GM18858 (cell line): ENCODE data around the gene IL2RA.
"Not testable (repeated sequence)": the region's sequence is repeated elsewhere in the genome, so short reads cannot be mapped to it uniquely, and the experiment has no call there.

ENCODE experiments used
- ATAC-seq: cut with Tn5 transposase; IDR thresholded peaks from one replicate; pipeline ENCODE4 v1.9.1; 2021; ENCODE audit not compliant: unreplicated experiment

IL2RA gene

DNA sequence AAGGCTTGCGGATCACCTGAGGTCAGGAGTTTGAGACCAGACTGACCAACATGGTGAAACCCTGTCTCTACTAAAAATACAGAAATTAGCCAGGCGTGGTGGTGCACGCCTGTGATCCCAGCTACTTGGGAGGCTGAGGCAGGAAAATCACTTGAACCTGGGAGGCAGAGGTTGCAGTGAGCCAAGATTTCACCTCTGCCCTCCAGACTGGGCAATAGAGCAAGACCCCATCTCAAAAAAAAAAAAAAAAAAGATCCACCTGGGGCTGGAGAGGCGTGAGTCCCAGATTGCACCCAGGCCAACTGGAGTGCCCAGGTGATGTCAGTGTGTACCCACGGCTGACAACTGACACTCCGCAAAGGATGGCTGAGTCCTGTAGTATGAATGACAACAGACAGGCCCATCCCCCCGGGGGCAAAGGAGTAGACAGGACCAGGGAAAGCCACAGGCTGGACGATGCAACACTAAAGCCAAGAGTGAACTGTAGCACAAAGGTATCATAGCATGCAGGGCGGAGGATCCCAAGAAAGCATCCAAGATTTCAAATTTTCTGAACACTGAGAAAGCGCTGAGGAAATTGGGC is 99.7 kb downstream of the IL2RA start:
- not testable (repeated sequence) for ATAC-seq

DNA sequence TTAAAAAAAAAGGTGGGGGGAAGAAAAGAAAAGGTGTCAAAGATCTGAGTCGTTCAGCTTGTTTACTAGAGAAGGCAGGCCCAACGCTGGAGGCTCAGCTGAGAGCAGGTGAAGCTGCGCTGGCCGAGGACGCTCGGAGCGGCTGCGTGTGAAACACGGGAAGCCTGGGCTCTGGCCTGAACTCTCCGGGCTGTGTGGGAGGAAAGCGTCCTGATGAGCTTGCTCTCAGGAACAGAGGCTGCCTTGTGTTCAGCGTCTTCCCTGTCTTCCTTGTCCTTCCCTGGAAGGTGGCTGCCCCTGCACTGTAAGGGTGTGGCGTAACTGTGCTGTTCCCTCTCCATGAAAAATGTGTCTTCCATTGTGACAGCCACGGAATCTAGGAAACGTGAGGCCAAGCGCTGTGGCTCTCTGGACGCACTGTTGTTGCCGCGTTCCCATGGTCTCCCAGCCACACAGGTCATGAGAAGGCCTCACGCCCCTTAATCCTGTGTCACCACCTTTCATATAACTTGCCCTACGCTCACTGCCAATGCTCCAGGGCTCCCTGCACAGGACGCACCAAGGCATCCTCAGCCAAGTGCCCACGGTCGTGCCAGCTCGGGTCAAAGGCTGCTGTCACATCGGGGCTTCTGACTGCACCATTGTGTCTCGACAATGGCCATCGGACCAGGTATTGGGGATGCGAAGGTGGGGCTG is 100.6 kb downstream of the IL2RA start:
- no peak for ATAC-seq

DNA sequence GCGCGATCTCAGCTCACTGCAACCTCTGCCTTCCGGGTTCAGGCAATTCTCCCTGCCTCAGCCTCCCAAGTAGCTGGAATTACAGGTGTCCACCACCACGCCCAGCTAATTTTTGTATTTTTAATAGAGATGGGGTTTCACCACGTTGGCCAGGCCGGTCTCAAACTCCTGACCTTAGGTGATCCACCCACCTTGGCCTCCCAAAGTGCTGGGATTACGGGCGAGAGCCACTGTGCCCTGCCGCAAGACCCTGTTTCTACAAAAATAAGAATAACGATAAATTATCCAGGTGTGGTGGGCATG is 101.2 kb downstream of the IL2RA start:
- ATAC-seq = not testable (repeated sequence)
